ENCODE results near the gene PLP1.

Gene PLP1

DNA sequence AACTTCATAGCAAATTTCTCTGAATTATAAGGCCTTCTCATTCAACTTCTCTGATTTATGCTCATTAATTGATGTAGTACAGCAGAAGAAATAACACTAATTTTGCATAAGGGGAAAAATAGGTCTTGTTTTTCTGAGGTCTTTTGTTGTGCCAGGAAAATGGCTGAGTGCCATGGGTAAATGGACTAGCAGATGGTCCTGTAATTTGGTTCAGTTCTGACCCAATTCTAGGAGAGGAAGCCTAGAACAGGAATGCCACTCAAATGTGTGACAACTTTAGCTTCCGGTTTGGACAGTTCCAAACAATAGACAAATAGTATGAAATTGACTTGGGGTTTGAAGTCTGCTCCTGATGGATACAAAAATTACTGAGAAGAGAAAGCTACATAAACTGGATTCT lies 49.2 kb downstream of the PLP1 start:
- no peak overlapping the region for H3K4me3 ChIP-seq (ENCODE audit: low read depth, low read length)
- TF ChIP-seq, protein P1, sequence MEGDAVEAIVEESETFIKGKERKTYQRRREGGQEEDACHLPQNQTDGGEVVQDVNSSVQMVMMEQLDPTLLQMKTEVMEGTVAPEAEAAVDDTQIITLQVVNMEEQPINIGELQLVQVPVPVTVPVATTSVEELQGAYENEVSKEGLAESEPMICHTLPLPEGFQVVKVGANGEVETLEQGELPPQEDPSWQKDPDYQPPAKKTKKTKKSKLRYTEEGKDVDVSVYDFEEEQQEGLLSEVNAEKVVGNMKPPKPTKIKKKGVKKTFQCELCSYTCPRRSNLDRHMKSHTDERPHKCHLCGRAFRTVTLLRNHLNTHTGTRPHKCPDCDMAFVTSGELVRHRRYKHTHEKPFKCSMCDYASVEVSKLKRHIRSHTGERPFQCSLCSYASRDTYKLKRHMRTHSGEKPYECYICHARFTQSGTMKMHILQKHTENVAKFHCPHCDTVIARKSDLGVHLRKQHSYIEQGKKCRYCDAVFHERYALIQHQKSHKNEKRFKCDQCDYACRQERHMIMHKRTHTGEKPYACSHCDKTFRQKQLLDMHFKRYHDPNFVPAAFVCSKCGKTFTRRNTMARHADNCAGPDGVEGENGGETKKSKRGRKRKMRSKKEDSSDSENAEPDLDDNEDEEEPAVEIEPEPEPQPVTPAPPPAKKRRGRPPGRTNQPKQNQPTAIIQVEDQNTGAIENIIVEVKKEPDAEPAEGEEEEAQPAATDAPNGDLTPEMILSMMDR (IDR thresholded peaks at IDR 0.05; ENCODE audit: borderline replicate concordance, insufficient read depth, low read depth, low read length) = no peak

DNA sequence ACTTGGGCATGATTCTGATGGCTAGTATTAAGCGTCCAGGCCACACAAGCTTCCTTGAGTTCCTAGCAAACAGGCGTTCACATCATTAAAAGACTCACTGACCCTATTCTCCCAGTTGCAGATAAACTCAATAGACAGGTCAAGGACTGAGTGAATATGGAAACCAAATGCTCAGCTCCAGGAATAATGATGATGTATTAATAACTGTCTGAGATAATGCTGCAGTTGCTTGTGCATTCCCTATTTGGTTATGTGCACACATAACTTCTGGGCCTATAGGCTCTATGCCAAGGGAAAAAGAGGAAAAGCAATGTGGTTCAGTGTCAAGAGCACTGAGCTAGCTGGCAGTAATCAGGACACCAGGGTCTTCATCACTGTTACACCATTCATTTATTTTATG lies 51.9 kb downstream of the PLP1 start:
- H3K4me3 ChIP-seq (ENCODE audit: low read depth, low read length) = no peak overlapping the region
- TF ChIP-seq, protein P1 (IDR thresholded peaks at IDR 0.05; ENCODE audit: borderline replicate concordance, insufficient read depth, low read depth, low read length) = no peak

DNA sequence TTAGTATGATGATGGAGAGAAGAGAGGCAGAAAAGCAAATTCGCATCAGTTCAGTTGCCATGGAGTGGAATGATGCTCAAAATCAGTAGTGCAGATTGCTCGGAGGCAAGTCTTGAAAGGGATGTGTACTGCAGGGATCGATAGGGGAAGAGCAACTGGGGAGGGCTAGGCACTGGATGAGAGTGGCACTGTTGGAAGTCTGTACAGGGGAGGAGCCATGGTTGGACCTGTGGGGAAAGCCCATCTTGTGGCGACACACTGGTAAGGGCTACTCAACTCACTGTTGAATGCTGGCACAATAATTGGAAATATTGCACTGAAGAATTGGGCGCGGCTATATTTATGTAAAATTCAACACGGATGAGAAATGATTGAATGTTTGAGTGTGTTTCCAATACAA lies 54.2 kb downstream of the PLP1 start:
- TF ChIP-seq, protein P1 (IDR thresholded peaks at IDR 0.05; ENCODE audit: borderline replicate concordance, insufficient read depth, low read depth, low read length) = no peak
- no peak overlapping the region for H3K4me3 ChIP-seq (ENCODE audit: low read depth, low read length)

DNA sequence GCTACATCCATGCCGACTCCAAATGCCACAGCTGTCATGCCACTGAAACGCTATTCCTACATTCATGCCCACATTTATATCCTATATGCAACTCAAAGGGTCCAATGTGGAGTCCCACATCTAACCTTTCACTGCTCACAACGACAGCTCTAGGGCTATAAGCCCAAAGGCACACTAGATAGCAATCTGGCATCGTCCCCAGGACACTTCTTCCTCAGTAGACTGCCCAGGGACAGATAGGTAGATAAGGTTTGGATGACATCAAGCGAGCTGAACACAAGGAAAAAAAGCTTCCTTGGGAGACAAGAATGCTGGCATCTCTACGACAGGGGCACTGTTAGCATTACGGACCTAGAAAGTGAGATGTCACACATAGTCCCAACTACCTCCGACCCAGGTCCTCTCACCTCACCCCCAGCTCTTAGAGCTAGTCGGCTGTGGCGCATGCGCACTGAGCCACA lies 54.7 kb downstream of the PLP1 start:
- TF ChIP-seq, protein P1 (IDR thresholded peaks at IDR 0.05; ENCODE audit: borderline replicate concordance, insufficient read depth, low read depth, low read length) = no peak

DNA sequence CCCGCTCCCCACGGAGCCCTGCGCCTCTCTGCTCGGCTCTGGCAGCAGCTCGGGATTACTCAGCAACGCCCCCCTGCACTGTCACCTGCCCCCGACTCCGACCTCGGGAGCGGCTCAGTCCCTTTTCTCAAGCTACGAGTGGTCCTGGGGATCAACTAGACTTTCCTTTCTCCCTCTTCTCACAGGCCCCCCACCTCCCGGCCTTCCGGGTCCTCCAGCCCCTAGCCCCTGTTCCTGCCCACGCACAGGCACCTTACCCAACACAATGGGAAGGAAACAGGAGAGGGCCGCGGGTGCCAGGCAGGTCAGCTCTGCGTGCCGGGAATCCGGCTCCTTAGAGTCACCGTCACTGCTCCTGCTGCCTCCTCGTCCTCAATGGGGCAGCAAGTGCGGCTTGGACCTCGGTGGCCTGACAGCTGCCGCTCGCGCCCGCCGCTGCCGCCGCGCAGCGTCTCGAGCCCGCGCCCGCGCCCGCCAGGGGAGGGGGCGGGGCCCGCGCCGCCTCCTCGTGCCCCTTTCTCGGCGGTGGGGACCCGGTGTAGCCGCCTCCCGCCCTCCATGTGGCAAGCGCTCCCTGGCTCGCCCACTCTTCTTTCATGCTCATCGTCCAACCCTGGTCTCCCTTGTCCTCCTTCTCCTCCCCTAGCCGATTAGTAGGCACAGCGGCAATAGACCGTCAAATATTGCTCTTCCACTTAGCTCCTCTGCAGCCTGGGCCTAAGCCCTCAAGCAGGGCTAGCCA lies 55.3 kb downstream of the PLP1 start, which contains the start of gene RAB9B:
TSS of gene RAB9B (minus strand) at position 455 of the 742 bp plus-strand sequence. CDS start 6,473 bp downstream, outside the sequence.
- peak within 1 kb of the TSS; percentile 52 for H3K4me3 ChIP-seq (ENCODE audit: low read depth, low read length)
- TF ChIP-seq, protein P1 (IDR thresholded peaks at IDR 0.05; ENCODE audit: borderline replicate concordance, insufficient read depth, low read depth, low read length) = no peak

More for the DNA sequence above, 54.7 kb downstream of the PLP1 start:
- peak overlapping the region; percentile 52 for H3K4me3 ChIP-seq (ENCODE audit: low read depth, low read length)

DNA sequence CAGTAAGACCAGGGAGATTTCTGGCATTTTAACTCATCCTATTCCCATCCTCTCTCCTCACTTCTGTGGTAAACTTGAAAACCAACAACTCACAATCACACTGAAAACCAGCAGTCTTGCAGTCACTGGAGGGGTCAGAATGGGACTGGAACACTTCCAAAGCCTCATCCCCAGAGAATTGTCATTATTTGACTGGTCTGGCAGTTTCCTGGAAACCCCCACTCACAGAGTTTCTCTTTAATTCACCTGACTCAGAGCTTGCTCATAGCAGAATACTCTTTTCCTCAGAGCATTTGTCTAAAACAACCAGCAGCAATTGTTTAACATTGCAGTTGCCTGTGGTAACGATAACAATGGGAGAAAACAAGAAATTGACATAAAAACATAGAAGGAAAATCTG lies 62.8 kb downstream of the PLP1 start:
- TF ChIP-seq, protein P1 (IDR thresholded peaks at IDR 0.05; ENCODE audit: borderline replicate concordance, insufficient read depth, low read depth, low read length) = no peak
- H3K4me3 ChIP-seq (ENCODE audit: low read depth, low read length) = no peak overlapping the region

Data from GM12875 (cell line).